Measurements from ENCODE around the gene WDR76. TPM values are rescaled to one million over a fixed set of nuclear protein-coding genes. Genes with fewer than 3 reads are reported as not detected.
A peak's percentile ranks its signal among the peaks of the same experiment; 100 is the strongest.

WDR76 gene
- total and polyA plus RNA-seq, 8 donors, result 0.72 to 3.3 (median 2.5) TPM

GRCh38 chr15:43791993-43792760 lies 34.6 kb upstream of the WDR76 start, which contains the start of gene SERF2:
Gene SERF2 (plus strand): TSS chr15:43792320. CDS start chr15:43792377, 57 bp downstream.
- intact Hi-C loops (cut with DNase I), result no loop called here
- Histone ChIP-seq H3K36me3 (peaks cover 5 to 23% (median 7%) of the 10 kb centered on the region in 3 donors), H3K4me3 (peak within 1 kb of the TSS; percentile 73 to 95 (median 87)), H3K27ac (peak within 1 kb of the TSS; percentile 79 to 99 (median 96)), H3K4me1 (peaks cover 20 to 23% (median 20%) of the 10 kb centered on the region in 3 donors), H3K9me3 (no peaks in the 10 kb centered on the region), H3K27me3 (no peaks in the 10 kb centered on the region)
- TF ChIP-seq, protein P1, sequence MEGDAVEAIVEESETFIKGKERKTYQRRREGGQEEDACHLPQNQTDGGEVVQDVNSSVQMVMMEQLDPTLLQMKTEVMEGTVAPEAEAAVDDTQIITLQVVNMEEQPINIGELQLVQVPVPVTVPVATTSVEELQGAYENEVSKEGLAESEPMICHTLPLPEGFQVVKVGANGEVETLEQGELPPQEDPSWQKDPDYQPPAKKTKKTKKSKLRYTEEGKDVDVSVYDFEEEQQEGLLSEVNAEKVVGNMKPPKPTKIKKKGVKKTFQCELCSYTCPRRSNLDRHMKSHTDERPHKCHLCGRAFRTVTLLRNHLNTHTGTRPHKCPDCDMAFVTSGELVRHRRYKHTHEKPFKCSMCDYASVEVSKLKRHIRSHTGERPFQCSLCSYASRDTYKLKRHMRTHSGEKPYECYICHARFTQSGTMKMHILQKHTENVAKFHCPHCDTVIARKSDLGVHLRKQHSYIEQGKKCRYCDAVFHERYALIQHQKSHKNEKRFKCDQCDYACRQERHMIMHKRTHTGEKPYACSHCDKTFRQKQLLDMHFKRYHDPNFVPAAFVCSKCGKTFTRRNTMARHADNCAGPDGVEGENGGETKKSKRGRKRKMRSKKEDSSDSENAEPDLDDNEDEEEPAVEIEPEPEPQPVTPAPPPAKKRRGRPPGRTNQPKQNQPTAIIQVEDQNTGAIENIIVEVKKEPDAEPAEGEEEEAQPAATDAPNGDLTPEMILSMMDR (IDR thresholded peaks at IDR 0.05), result no peak
- peak; percentile 67 for FAIRE-seq
- 0% methylated on average over 60 to 66 of the region's 66 CpGs for WGBS, 2 donors
- ATAC-seq, result peak; percentile 91 to 95 (median 92)
- peak; percentile 99 to 100 (median 100) for DNase-seq

GRCh38 chr15:43792761-43793476 lies 33.9 kb upstream of the WDR76 start:
- Histone ChIP-seq H3K27me3 (no peaks in the 10 kb centered on the region), H3K36me3 (peaks cover 5 to 23% (median 7%) of the 10 kb centered on the region in 3 donors), H3K4me1 (peaks cover 20 to 25% (median 20%) of the 10 kb centered on the region in 3 donors), H3K9me3 (no peaks in the 10 kb centered on the region), H3K4me3 (peak overlapping the region; percentile 73 to 95 (median 87)), H3K27ac (peak overlapping the region; percentile 79 to 99 (median 96))
- ATAC-seq (peak; percentile 2 to 23 (median 12)), FAIRE-seq (no peak), DNase-seq (peak in 3 of 6 donors; percentile 37 to 73 (median 43))
- TF ChIP-seq, protein P1 (IDR thresholded peaks at IDR 0.05), result no peak
- intact Hi-C loops (cut with DNase I), result no loop called here
- WGBS, 2 donors, result 0% methylated on average over 33 of the region's 33 CpGs

DNA sequence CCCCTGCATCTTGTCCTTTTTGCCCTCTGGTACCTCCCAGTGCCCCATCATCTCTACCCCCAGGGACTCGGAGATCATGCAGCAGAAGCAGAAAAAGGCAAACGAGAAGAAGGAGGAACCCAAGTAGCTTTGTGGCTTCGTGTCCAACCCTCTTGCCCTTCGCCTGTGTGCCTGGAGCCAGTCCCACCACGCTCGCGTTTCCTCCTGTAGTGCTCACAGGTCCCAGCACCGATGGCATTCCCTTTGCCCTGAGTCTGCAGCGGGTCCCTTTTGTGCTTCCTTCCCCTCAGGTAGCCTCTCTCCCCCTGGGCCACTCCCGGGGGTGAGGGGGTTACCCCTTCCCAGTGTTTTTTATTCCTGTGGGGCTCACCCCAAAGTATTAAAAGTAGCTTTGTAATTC lies 33.2 kb upstream of the WDR76 start:
- Histone ChIP-seq H3K4me1 (peaks cover 20 to 32% (median 20%) of the 10 kb centered on the region in 3 donors), H3K9me3 (no peaks in the 10 kb centered on the region), H3K36me3 (peaks cover 5 to 23% (median 7%) of the 10 kb centered on the region in 3 donors), H3K27ac (peak overlapping the region in 2 of 4 donors; percentile 98 to 99), H3K4me3 (peak overlapping the region in 3 of 4 donors; percentile 80 to 95 (median 94)), H3K27me3 (no peaks in the 10 kb centered on the region)
- DNase-seq (no peak), FAIRE-seq (no peak), ATAC-seq (no peak)
- intact Hi-C loops (cut with DNase I), result no loop called here
- 51 to 62% methylated on average over 10 of the region's 10 CpGs for WGBS, 2 donors
- TF ChIP-seq, protein P1 (IDR thresholded peaks at IDR 0.05), result no peak

DNA sequence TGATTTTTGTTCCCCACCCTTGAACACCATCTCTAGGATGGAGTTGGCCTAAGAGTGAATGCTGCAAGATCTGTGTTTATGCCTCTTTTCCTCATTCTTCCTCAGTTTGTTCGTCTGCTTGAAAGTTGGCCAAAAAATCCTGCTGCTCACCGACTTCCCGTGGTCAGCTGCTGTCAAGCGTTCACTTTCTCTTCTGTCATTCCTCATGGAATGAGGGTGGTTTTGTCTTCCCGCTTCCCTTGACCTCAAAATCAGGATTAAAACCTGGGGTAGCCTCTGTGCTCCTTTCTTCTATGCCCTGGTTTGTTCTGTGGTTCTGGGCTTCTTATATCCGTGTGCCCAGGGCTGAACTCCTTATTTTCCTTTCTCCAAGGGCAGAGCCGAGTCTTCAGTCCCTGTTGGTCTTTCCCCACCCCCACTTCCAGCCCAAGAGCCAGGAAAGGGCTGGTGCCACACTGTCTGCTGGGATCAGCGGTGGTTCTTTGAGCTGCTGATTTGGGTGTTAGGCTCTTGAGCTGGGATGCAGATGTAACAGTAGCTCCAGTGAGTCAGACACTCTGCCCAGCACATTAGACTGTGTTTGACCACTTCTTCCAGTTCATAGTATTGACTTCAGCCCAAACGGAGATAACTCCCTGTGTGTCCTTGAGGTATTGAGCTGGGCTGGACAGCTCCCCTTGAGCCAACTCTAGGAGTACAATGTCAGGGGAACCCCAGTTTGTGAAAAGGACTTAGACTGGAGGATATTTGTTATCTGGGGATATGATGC lies 32.3 kb upstream of the WDR76 start:
- FAIRE-seq (no peak), DNase-seq (peak in 1 of 6 donors; percentile 31), ATAC-seq (no peak)
- Histone ChIP-seq H3K27ac (peak overlapping the region in 2 of 4 donors; percentile 26 to 98), H3K9me3 (no peaks in the 10 kb centered on the region), H3K27me3 (no peaks in the 10 kb centered on the region), H3K4me3 (peak overlapping the region in 1 of 4 donors; percentile 80), H3K4me1 (peaks cover 20 to 39% (median 20%) of the 10 kb centered on the region in 3 donors), H3K36me3 (peaks cover 5 to 30% (median 7%) of the 10 kb centered on the region in 3 donors)
- intact Hi-C loops (cut with DNase I), result no loop called here
- TF ChIP-seq, protein P1 (IDR thresholded peaks at IDR 0.05), result no peak
- WGBS, 2 donors, result 47 to 50% methylated on average over 9 of the region's 9 CpGs
